ENCODE results near the gene TRMT1. TPM values are rescaled to one million over a fixed set of nuclear protein-coding genes. Genes with fewer than 3 reads are reported as not detected.
A peak's percentile ranks its signal among the peaks of the same experiment; 100 is the strongest.

Gene TRMT1
- total RNA-seq, 1 experiment from 2014 or later: 63.2 TPM

DNA sequence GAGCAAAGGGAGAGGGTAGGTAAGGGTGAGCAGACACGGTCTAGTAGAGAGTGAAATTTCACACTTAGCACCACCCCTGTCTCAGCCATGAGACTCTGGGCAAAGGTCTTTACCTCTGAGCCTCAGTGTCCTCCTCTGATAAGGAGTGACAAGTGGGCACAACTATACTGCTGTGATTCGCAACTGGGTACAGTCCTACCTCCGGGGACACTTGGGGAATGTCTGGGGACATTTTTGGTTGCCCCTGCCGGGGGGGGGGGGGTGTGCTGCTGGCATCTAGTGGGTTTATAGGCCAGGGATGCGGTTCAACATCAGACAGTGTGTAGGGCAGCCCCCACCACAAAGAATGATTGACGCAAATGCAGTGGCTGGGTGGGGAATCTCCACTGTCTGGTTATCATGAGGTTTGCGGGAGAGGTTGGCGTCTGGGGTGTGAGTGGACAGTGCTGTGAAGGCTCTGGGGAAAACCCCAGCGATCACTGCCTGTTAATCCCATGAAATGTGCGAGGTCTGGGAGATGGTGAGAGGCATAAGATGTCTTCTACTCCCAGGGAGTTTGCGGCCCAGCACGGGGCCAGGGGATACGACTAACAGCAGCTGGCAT lies 5.8 kb upstream of the TRMT1 start:
- no peaks in the 10 kb centered on the region for H3K27me3 Mint-ChIP-seq (ENCODE audit: insufficient read depth, unreplicated experiment)
- H3K4me1 Mint-ChIP-seq (ENCODE audit: insufficient read depth, unreplicated experiment): peaks cover 25% of the 10 kb centered on the region
- ChIA-PET POLR2A (interaction anchor here (0.6 kb wide), 1 partner anchor 610 kb away, joined by 3 read pairs; no protein-coding TSS in a partner anchor), CTCF (interaction anchor here (0.7 to 1.5 kb wide), 2 partner anchors 73 to 157 kb away, joined by 3 read pairs; no protein-coding TSS in a partner anchor)
- no TSS peak for BruUV-seq (replicated peaks)
- H3K36me3 Mint-ChIP-seq (ENCODE audit: insufficient read depth, unreplicated experiment): peaks cover 34% of the 10 kb centered on the region
- H3K9me3 Mint-ChIP-seq (ENCODE audit: unreplicated experiment): no peaks in the 10 kb centered on the region
- intact Hi-C loops (cut with micrococcal nuclease): no loop called here
- TF ChIP-seq, protein P1, sequence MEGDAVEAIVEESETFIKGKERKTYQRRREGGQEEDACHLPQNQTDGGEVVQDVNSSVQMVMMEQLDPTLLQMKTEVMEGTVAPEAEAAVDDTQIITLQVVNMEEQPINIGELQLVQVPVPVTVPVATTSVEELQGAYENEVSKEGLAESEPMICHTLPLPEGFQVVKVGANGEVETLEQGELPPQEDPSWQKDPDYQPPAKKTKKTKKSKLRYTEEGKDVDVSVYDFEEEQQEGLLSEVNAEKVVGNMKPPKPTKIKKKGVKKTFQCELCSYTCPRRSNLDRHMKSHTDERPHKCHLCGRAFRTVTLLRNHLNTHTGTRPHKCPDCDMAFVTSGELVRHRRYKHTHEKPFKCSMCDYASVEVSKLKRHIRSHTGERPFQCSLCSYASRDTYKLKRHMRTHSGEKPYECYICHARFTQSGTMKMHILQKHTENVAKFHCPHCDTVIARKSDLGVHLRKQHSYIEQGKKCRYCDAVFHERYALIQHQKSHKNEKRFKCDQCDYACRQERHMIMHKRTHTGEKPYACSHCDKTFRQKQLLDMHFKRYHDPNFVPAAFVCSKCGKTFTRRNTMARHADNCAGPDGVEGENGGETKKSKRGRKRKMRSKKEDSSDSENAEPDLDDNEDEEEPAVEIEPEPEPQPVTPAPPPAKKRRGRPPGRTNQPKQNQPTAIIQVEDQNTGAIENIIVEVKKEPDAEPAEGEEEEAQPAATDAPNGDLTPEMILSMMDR (IDR thresholded peaks at IDR 0.05; ENCODE audit: unreplicated experiment): no peak
- no peak overlapping the region for H3K4me3 Mint-ChIP-seq (ENCODE audit: unreplicated experiment)
- no peak for DNase-seq (ENCODE audit: unreplicated experiment)
- no peak overlapping the region for H3K27ac Mint-ChIP-seq (ENCODE audit: low read depth, unreplicated experiment)

DNA sequence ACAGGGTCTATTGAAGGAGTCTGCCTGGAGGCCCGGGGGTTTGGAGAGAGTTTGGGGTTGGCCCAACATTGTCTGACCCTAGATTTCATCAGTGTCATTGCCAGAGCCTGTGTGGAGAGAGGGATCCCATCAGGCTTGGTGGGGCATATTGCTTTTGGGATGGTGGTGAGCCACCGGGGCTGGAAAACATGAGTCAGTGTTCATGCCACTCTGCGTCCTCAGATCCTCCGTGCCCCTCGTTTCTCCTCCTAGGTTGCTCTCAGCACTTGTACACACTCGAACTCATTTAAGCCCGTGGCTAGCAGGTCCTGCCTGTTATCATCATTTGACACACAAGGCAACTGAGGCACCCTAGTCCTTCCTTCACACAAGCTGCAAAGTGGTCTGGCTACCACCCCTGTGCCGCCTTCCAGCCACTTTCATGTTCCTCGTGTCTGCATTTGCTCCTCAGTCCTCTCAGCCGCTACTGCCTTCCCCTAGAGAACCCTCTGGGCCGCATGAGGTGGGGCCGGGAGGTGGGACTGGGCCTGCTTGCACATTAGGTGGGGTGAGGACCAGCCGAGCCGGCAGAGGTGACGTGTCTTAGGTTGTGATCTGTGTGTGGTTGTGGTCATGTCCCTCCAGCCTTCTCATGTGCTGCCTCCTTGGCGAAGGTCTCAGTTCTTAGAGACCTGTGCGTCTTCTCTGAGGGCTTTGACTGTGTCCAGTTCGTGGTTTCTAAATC lies 5.2 kb upstream of the TRMT1 start:
- no peak overlapping the region for H3K27ac Mint-ChIP-seq (ENCODE audit: low read depth, unreplicated experiment)
- ChIA-PET CTCF (interaction anchor here (0.7 kb wide), 1 partner anchor 74 kb away, joined by 3 read pairs; no protein-coding TSS in a partner anchor), POLR2A (no interaction called here)
- H3K4me1 Mint-ChIP-seq (ENCODE audit: insufficient read depth, unreplicated experiment): peaks cover 25% of the 10 kb centered on the region
- intact Hi-C loops (cut with micrococcal nuclease): no loop called here
- BruUV-seq (replicated peaks): no TSS peak
- no peaks in the 10 kb centered on the region for H3K9me3 Mint-ChIP-seq (ENCODE audit: unreplicated experiment)
- TF ChIP-seq, protein P1 (IDR thresholded peaks at IDR 0.05; ENCODE audit: unreplicated experiment): no peak
- H3K4me3 Mint-ChIP-seq (ENCODE audit: unreplicated experiment): no peak overlapping the region
- H3K36me3 Mint-ChIP-seq (ENCODE audit: insufficient read depth, unreplicated experiment): peaks cover 27% of the 10 kb centered on the region
- no peaks in the 10 kb centered on the region for H3K27me3 Mint-ChIP-seq (ENCODE audit: insufficient read depth, unreplicated experiment)
- DNase-seq (ENCODE audit: unreplicated experiment): no peak

DNA sequence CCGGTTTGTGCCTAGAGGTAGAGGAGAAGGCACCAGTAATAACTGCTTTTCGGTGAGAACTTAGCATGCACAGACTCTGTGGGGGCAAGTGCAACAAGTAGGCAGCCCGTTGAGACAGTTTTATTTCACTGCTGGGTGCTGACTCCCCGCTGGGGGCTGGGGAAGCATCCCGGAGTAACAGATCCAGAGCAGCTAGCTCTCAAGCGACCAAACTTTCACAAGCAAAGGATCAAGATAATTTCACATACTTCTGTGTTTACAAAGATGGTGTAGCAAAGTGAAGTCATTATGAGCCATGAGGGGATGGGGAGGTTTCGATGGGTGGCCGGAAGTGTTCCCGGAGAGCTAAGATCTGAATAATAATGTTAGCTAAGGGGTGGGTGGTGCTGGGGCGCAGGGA lies 4.3 kb upstream of the TRMT1 start:
- ChIA-PET POLR2A (interaction anchor here (0.5 kb wide), 1 partner anchor 127 kb away, joined by 5 read pairs; no protein-coding TSS in a partner anchor), CTCF (interaction anchor here (0.6 to 1.7 kb wide), 3 partner anchors 46 to 156 kb away, joined by 4 to 5 read pairs (median 5); no protein-coding TSS in a partner anchor)
- peaks cover 25% of the 10 kb centered on the region for H3K4me1 Mint-ChIP-seq (ENCODE audit: insufficient read depth, unreplicated experiment)
- peaks cover 19% of the 10 kb centered on the region for H3K36me3 Mint-ChIP-seq (ENCODE audit: insufficient read depth, unreplicated experiment)
- DNase-seq (ENCODE audit: unreplicated experiment): no peak
- H3K27ac Mint-ChIP-seq (ENCODE audit: low read depth, unreplicated experiment): peak overlapping the region; percentile 23
- TF ChIP-seq, protein P1 (IDR thresholded peaks at IDR 0.05; ENCODE audit: unreplicated experiment): no peak
- intact Hi-C loops (cut with micrococcal nuclease): no loop called here
- no peak overlapping the region for H3K4me3 Mint-ChIP-seq (ENCODE audit: unreplicated experiment)
- H3K9me3 Mint-ChIP-seq (ENCODE audit: unreplicated experiment): no peaks in the 10 kb centered on the region
- no TSS peak for BruUV-seq (replicated peaks)
- H3K27me3 Mint-ChIP-seq (ENCODE audit: insufficient read depth, unreplicated experiment): no peaks in the 10 kb centered on the region

DNA sequence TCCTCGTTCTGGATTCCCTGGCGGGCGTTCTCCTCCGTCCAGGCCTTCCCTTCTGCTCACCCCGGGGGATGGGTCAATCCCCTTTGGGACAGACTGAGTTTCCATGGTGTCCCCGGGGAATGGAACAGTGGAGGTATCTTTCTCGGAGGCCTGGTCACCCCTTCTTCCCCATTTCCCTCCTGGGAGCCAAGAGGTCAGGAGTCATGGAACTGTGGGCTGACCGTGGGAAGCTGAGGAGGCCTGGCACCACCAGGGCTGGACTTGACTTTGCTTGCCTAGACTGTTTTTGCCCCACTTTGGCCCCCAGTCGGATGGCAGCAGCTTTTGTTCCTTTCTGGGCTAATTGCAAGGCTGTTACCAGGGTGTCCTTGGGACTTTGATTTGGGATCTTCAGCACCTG lies 3.5 kb upstream of the TRMT1 start:
- intact Hi-C loops (cut with micrococcal nuclease): no loop called here
- Mint-ChIP-seq H3K27me3 (ENCODE audit: insufficient read depth, unreplicated experiment) (no peaks in the 10 kb centered on the region), H3K4me3 (ENCODE audit: unreplicated experiment) (peak overlapping the region; percentile 74), H3K9me3 (ENCODE audit: unreplicated experiment) (no peaks in the 10 kb centered on the region), H3K4me1 (ENCODE audit: insufficient read depth, unreplicated experiment) (peaks cover 30% of the 10 kb centered on the region), H3K36me3 (ENCODE audit: insufficient read depth, unreplicated experiment) (peaks cover 19% of the 10 kb centered on the region), H3K27ac (ENCODE audit: low read depth, unreplicated experiment) (peak overlapping the region; percentile 23)
- POLR2A ChIA-PET: interaction anchor here (0.6 to 5.8 kb wide), 5 partner anchors 13 to 34 kb away, joined by 3 to 61 read pairs (median 6); partner anchors contain the start of genes IER2 and STX10
- no TSS peak for BruUV-seq (replicated peaks)
- no peak for DNase-seq (ENCODE audit: unreplicated experiment)
- TF ChIP-seq, protein P1 (IDR thresholded peaks at IDR 0.05; ENCODE audit: unreplicated experiment): no peak
- CTCF ChIA-PET: interaction anchor here (1.2 to 1.7 kb wide), 2 partner anchors 137 to 155 kb away, joined by 3 to 5 read pairs; no protein-coding TSS in a partner anchor

Measured in MCF 10A (cell line).